ENCODE results near the gene AMBRA1.

The AMBRA1 gene

DNA sequence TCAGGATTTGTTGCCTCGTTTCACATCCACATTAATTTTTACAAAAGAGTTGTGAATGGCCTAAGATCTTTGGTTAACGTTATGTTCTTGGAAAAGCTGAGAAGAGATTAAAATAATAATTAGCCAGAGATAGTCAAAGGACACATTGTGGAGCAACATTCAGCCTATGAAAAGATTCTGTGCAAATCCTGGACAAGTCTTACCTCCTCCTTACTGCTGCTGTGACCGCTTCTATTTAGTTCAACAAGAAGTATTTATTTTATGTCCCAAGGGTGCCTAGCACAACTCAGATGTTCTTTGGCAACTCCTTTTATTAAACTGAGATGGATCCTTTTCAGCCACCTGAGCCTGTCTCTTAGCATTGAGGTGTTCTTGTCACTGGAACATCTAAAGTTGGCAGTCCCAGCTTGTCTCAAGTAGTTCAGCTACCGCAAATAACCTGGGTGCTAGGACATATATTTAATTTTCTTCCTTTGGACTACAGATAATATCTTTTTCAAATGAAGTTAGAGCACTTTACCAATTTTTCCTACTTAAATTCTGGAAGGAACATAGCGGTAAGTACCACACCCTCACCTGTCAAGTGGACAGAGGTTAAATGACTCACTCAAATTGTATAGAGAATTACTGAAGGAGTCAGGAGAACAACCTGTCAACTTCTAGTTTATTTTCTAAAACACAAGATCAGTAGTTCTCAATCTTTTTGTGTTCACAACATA, 121.7 kb downstream of the AMBRA1 start:
- H3K36me3 ChIP-seq (ENCODE audit: control insufficient read depth, insufficient read depth, low read length): no peaks in the 10 kb centered on the region
- no peaks in the 10 kb centered on the region for H3K27me3 ChIP-seq (ENCODE audit: control insufficient read depth, insufficient read depth, low read length)
- H3K9ac ChIP-seq: no peak overlapping the region
- no peak overlapping the region for H3K4me2 ChIP-seq (ENCODE audit: low read length)
- H3K4me3 ChIP-seq (ENCODE audit: low read depth, low read length): no peak overlapping the region
- peaks cover 2% of the 10 kb centered on the region for H3K79me2 ChIP-seq
- TF ChIP-seq, protein P1, sequence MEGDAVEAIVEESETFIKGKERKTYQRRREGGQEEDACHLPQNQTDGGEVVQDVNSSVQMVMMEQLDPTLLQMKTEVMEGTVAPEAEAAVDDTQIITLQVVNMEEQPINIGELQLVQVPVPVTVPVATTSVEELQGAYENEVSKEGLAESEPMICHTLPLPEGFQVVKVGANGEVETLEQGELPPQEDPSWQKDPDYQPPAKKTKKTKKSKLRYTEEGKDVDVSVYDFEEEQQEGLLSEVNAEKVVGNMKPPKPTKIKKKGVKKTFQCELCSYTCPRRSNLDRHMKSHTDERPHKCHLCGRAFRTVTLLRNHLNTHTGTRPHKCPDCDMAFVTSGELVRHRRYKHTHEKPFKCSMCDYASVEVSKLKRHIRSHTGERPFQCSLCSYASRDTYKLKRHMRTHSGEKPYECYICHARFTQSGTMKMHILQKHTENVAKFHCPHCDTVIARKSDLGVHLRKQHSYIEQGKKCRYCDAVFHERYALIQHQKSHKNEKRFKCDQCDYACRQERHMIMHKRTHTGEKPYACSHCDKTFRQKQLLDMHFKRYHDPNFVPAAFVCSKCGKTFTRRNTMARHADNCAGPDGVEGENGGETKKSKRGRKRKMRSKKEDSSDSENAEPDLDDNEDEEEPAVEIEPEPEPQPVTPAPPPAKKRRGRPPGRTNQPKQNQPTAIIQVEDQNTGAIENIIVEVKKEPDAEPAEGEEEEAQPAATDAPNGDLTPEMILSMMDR (IDR thresholded peaks at IDR 0.05): no peak
- H2AFZ ChIP-seq: no peak overlapping the region
- no peaks in the 10 kb centered on the region for H3K9me3 ChIP-seq (ENCODE audit: control insufficient read depth, low read length)
- peaks cover 4% of the 10 kb centered on the region for H3K4me1 ChIP-seq
- no peak overlapping the region for H3K27ac ChIP-seq

DNA sequence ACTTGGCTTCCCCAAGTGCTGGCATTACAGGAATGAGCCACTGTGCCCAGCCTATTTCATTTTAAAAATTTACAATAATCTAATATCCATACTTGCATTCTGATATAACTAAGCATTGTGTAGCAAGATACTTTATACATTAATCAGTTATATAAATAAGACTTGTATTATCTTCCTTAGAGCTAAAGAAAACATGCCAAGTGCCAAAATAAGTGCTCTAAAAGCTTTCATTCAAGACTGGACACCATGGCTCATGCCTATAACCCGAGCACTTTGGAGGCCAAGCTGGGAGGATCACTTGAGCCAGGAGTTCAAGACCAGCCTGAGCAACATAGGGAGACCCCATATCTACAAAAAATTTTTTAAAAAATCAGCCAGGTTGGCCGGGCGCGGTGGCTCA, 123.9 kb downstream of the AMBRA1 start:
- no peaks in the 10 kb centered on the region for H3K27me3 ChIP-seq (ENCODE audit: control insufficient read depth, insufficient read depth, low read length)
- H3K9ac ChIP-seq: no peak overlapping the region
- peaks cover 4% of the 10 kb centered on the region for H3K4me1 ChIP-seq
- H3K36me3 ChIP-seq (ENCODE audit: control insufficient read depth, insufficient read depth, low read length): no peaks in the 10 kb centered on the region
- no peak overlapping the region for H3K4me2 ChIP-seq (ENCODE audit: low read length)
- H3K4me3 ChIP-seq (ENCODE audit: low read depth, low read length): no peak overlapping the region
- no peak overlapping the region for H3K27ac ChIP-seq
- peaks cover 2% of the 10 kb centered on the region for H3K79me2 ChIP-seq
- H3K9me3 ChIP-seq (ENCODE audit: control insufficient read depth, low read length): no peaks in the 10 kb centered on the region
- TF ChIP-seq, protein P1 (IDR thresholded peaks at IDR 0.05): no peak
- no peak overlapping the region for H2AFZ ChIP-seq

DNA sequence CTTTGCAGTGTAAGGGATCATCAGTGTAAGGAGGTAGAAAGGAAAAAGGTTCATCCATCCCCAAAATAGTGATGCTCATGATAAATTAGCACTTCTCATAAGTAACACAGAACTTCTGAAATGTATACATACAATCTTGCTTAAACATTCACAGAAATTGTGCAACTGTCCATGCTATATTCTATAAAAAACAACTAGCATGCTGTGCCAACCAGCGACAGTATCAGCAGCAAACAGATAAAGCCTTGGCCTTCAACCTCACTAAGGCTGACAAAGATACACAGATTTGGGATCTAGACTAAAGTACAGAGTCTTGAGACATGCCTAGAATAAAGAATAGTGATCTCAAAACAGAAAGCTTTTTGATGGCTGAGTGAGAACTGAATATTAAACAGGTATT, 128.1 kb downstream of the AMBRA1 start:
- no peaks in the 10 kb centered on the region for H3K27me3 ChIP-seq (ENCODE audit: control insufficient read depth, insufficient read depth, low read length)
- no peaks in the 10 kb centered on the region for H3K9me3 ChIP-seq (ENCODE audit: control insufficient read depth, low read length)
- H3K9ac ChIP-seq: no peak overlapping the region
- peaks cover 3% of the 10 kb centered on the region for H3K4me1 ChIP-seq
- H3K27ac ChIP-seq: no peak overlapping the region
- H3K4me2 ChIP-seq (ENCODE audit: low read length): no peak overlapping the region
- H3K79me2 ChIP-seq: no peaks in the 10 kb centered on the region
- no peak overlapping the region for H3K4me3 ChIP-seq (ENCODE audit: low read depth, low read length)
- no peak overlapping the region for H2AFZ ChIP-seq
- TF ChIP-seq, protein P1 (IDR thresholded peaks at IDR 0.05): no peak
- no peaks in the 10 kb centered on the region for H3K36me3 ChIP-seq (ENCODE audit: control insufficient read depth, insufficient read depth, low read length)

DNA sequence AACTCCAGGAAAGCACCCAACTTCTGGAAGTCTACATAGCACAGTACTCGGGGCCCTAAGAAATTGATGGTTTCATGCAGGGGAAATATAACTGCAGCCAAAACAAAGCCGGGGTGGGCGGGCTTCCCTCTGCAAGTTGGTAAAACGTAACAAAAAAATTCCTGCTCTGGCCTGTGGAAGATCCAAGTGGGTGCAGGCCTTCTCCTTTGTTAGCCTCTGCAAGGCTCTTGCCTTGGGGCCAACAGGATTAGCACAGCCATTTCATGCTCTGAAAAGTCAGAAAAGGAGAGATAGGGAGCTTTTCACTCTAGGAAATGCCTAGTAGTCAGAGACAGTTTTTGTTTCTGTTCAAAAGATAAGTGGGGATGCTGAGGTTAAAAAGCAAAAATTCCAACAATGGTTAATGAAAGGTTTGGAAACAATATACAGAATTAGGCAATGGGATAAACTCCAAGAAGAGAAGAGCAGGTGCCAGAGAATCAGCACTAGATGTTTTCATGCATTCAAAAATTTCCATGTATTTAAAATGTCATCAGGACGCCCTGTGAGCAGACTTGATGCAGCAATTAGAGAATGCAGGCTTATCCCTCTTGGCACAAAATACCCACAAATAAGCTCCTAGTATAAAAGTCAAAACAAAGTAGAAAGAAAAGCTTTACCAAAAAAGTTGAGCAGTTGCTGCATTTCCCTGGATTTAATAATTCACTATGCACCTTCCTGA, 130.0 kb downstream of the AMBRA1 start:
- Histone ChIP-seq H3K9me3 (ENCODE audit: control insufficient read depth, low read length) (no peaks in the 10 kb centered on the region), H3K4me2 (ENCODE audit: low read length) (no peak overlapping the region), H3K27me3 (ENCODE audit: control insufficient read depth, insufficient read depth, low read length) (no peaks in the 10 kb centered on the region), H3K4me1 (peaks cover 3% of the 10 kb centered on the region), H3K27ac (no peak overlapping the region), H3K9ac (no peak overlapping the region), H3K36me3 (ENCODE audit: control insufficient read depth, insufficient read depth, low read length) (no peaks in the 10 kb centered on the region), H3K79me2 (no peaks in the 10 kb centered on the region), H3K4me3 (ENCODE audit: low read depth, low read length) (no peak overlapping the region), H2AFZ (no peak overlapping the region)
- TF ChIP-seq, protein P1 (IDR thresholded peaks at IDR 0.05): no peak
